Lung (tissue), 12 donors: Measurements from ENCODE around the gene ZDHHC8. TPM values are rescaled to one million over a fixed set of nuclear protein-coding genes. Genes with fewer than 3 reads are reported as not detected.

Experiments
- ATAC-seq: fragments of 200-7000 bp; cut with Tn5 transposase; one replicate; pipeline ENCODE4 v1.9.1; 2020; ENCODE audit warnings: moderate number of reproducible peaks; ENCODE audit not compliant: insufficient read depth, low FRiP score
- DNase-seq, 3 donors: peaks; one replicate each; pipeline ENCODE4 v3.0.0-alpha.2; 2013 to 2017
- H3K27ac ChIP-seq, 2 donors: one replicate each; pipeline ENCODE4 v1.5.1; 2013; ENCODE audit warnings: mild to moderate bottlenecking in 2 of 2, moderate library complexity in 2 of 2, control low read depth in 1 of 2, inconsistent platforms in 1 of 2, low read depth in 1 of 2, low read length in 1 of 2
- H3K27me3 ChIP-seq, 3 donors: one replicate each; pipeline ENCODE4 v1.5.1; 2013; ENCODE audit warnings: low read length in 2 of 3; ENCODE audit not compliant: control insufficient read depth in 3 of 3, insufficient read depth in 3 of 3
- H3K36me3 ChIP-seq, 4 donors: one replicate each; pipeline ENCODE4 v1.5.1; 2013; ENCODE audit warnings: low read length in 4 of 4, mild to moderate bottlenecking in 1 of 4, moderate library complexity in 1 of 4; ENCODE audit not compliant: control insufficient read depth in 4 of 4, insufficient read depth in 4 of 4
- H3K4me1 ChIP-seq, 5 donors: one replicate each; pipeline ENCODE4 v1.5.1; 2013; ENCODE audit warnings: low read length in 5 of 5, mild to moderate bottlenecking in 2 of 5, moderate library complexity in 1 of 5; ENCODE audit not compliant: control insufficient read depth in 5 of 5, insufficient read depth in 5 of 5
- H3K4me3 ChIP-seq: one replicate; pipeline ENCODE4 v1.5.1; 2013; ENCODE audit warnings: mild to moderate bottlenecking, control low read depth, moderate library complexity
- H3K9ac ChIP-seq, 2 donors: one replicate each; pipeline ENCODE4 v1.5.1; 2013; ENCODE audit warnings: low read length in 2 of 2, control low read depth in 1 of 2; ENCODE audit not compliant: insufficient read depth in 1 of 2
- H3K9me3 ChIP-seq, 4 donors: one replicate each; pipeline ENCODE4 v1.5.1; 2013; ENCODE audit warnings: low read length in 3 of 4, mild to moderate bottlenecking in 1 of 4, moderate library complexity in 1 of 4; ENCODE audit not compliant: control insufficient read depth in 4 of 4, insufficient read depth in 3 of 4
- WGBS, 2 donors: extraction: QIAGEN DNeasy Blood & Tissue Kit; methylation state at CpG; one replicate each; pipeline ENCODE4 v1.1.7; 2013; 5-methylcytosine and 5-hydroxymethylcytosine counted together
- polyA plus RNA-seq, 2 donors: library from polyadenylated mRNA; stranded (reverse); fragments of 200-250 nt; gene quantifications; one replicate each; pipeline ENCODE4 v1.2.1, GENCODE V29; 2013
- total RNA-seq, 2 donors: library from RNA; depleted of rRNA in 1 of 2; stranded (reverse); fragments of >200 nt in 1 of 2; gene quantifications; one replicate each; pipeline ENCODE4 v1.2.1, GENCODE V29; 2014 to 2021
- TF ChIP-seq, protein P1 (sequence below): IDR thresholded peaks from 2 replicates; pipeline ENCODE4 v1.5.1; 2012; ENCODE audit warnings: mild to moderate bottlenecking; ENCODE audit errors: control extremely low read depth, extremely low read depth
- donor health status: control.
- donor health status: control.
- donor health status: Bipolar disorder and iron deficiency.
- donor health status: healthy.
- donor health status: DM: yes; HTN: yes; CAD: no.

ZDHHC8 gene
- total and polyA plus RNA-seq, 4 donors: 28.4 to 75.1 (median 35.5) TPM

DNA sequence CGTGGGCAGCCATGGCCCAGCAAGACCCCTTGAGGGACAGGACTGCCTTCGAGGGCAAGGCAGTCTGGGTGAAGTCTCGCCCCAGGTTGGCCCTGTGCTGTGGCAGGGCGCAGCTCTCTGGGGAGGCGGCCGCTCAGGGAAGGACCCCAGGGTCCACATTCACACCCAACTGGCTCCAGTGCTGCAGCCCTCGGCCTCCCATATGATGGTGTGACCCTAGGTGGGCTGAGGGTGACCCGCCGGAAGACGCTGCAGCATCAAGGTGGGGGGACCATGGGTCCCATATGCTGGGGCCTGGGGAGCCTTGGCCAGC, 47.3 kb downstream of the ZDHHC8 start:
- Histone ChIP-seq H3K4me1 (no peaks in the 10 kb centered on the region), H3K36me3 (no peaks in the 10 kb centered on the region), H3K9me3 (no peaks in the 10 kb centered on the region), H3K27me3 (no peaks in the 10 kb centered on the region), H3K9ac (no peak overlapping the region), H3K4me3 (no peak overlapping the region), H3K27ac (no peak overlapping the region)
- DNase-seq: no peak
- TF ChIP-seq, protein P1, sequence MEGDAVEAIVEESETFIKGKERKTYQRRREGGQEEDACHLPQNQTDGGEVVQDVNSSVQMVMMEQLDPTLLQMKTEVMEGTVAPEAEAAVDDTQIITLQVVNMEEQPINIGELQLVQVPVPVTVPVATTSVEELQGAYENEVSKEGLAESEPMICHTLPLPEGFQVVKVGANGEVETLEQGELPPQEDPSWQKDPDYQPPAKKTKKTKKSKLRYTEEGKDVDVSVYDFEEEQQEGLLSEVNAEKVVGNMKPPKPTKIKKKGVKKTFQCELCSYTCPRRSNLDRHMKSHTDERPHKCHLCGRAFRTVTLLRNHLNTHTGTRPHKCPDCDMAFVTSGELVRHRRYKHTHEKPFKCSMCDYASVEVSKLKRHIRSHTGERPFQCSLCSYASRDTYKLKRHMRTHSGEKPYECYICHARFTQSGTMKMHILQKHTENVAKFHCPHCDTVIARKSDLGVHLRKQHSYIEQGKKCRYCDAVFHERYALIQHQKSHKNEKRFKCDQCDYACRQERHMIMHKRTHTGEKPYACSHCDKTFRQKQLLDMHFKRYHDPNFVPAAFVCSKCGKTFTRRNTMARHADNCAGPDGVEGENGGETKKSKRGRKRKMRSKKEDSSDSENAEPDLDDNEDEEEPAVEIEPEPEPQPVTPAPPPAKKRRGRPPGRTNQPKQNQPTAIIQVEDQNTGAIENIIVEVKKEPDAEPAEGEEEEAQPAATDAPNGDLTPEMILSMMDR: no peak
- ATAC-seq: no peak
- WGBS, 2 donors: 93 to 96% methylated on average over 10 of the region's 10 CpGs

DNA sequence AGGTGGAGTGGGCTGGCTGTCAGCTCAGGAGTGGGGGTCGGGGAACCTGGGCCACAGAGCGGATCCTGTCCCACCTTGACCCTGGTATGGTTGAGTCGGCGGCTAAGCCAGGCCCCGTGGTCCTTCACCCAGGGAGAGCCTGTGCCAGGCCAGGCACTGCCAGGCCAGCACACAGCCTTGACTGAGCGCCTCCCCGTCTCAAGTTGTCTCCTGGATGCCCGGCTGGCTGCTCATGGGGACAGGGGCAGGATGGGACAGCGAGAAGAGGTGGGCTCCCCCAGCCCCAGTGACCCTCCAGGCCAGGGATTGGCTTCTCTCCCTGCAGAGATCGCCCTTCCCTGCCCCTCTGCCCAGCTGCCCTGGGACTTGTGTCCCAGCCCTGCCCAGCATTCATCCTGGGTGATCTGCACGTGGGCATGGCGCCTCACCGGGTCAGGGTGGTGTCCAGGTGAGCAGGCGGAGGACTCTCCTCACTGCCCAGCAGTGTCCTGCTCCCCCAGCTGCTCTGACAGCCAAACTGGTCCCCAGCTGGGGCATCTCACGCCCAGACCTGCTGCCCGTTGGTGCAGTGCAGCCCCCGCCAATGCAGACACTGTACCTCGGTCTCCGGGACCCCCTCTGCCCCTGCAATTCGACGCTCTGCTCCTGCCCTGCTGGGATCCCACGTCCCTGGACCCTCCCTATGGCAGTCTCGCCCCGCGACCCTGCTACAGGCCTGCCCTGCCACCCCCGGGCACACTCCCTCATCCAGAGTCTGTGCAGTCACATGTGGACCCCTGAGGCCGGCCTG, 48.0 kb downstream of the ZDHHC8 start:
- no peaks in the 10 kb centered on the region for H3K27me3 ChIP-seq
- H3K9me3 ChIP-seq: no peaks in the 10 kb centered on the region
- ATAC-seq (no peak), DNase-seq (no peak)
- WGBS, 2 donors: 89 to 95% methylated on average over 24 to 27 of the region's 27 CpGs
- H3K9ac ChIP-seq: no peak overlapping the region
- H3K36me3 ChIP-seq: no peaks in the 10 kb centered on the region
- TF ChIP-seq, protein P1: no peak
- H3K4me1 ChIP-seq: no peaks in the 10 kb centered on the region
- no peak overlapping the region for H3K4me3 ChIP-seq
- H3K27ac ChIP-seq: no peak overlapping the region

DNA sequence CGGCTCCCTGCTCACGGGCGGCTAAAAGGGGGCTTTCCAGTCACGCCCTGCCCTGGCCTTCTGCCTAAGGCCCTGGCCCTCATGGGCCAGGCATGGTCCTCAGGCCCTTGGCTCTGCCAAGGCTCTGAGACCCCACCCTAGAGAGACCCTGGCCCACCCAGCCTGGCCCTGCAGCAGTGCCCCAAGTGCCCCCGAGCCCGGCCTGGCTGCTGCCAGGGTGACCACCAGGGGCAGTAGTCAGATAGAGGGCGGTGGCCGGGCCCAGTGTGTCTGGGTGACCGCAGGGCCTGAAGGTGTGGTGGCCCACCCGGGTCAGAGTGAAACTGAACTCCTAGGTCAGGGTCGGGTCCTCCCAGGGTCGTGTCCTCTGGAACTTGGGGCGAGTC, 48.6 kb downstream of the ZDHHC8 start:
- DNase-seq (no peak), ATAC-seq (no peak)
- Histone ChIP-seq H3K27ac (no peak overlapping the region), H3K4me1 (no peaks in the 10 kb centered on the region), H3K36me3 (no peaks in the 10 kb centered on the region), H3K9me3 (no peaks in the 10 kb centered on the region), H3K9ac (no peak overlapping the region), H3K27me3 (no peaks in the 10 kb centered on the region), H3K4me3 (no peak overlapping the region)
- TF ChIP-seq, protein P1: no peak
- whole genome bisulfite sequencing, 2 donors: 89 to 95% methylated on average over 13 of the region's 13 CpGs

DNA sequence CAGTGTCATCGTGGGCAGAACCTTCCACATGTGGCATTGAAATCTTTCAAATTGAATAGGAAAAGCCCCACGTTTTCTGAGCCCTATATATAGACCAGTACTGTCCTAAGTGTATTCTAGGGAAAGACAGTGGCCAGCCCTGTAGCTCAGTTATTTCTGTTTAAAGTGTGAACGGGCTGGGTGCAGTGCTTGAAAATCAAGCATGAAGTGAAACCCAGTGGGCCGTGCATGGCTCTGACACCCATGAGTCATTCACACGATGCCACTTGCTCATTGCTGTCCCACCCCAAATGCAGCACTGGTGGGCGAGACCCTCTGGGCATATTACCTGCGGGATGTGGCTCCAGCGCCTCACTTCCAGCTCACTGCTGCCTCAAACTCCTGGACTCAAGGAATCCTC, 49.0 kb downstream of the ZDHHC8 start:
- Histone ChIP-seq H3K36me3 (no peaks in the 10 kb centered on the region), H3K27ac (no peak overlapping the region)
- 84 to 85% methylated on average over 8 of the region's 8 CpGs for WGBS, 2 donors

More for the DNA sequence above, 49.0 kb downstream of the ZDHHC8 start:
- no peak for DNase-seq
- Histone ChIP-seq H3K27me3 (no peaks in the 10 kb centered on the region), H3K9me3 (no peaks in the 10 kb centered on the region), H3K4me3 (no peak overlapping the region), H3K4me1 (no peaks in the 10 kb centered on the region), H3K9ac (no peak overlapping the region)
- TF ChIP-seq, protein P1: no peak
- ATAC-seq: no peak
